ENCODE measurements around the gene HP.

HP gene

DNA sequence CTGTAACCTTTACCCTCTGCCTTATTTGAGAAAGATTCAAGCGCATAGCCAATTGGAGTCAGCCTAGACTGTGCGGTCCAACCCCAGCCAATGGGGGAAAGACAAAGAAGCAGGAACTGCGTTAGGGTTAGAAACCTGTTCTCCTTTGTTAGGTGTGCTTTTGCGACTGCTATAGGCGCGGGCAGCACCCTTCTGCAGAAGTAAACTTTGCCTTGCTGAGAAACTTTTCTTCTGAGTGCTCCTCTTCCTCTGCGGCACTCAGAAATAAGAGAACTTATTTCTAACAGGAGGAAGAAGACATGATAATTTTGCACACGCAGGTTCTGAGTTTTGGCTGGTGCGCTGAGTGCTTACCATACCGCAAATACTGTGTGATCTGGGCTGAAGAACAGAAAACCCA is 30.1 kb downstream of the HP start:
- in situ Hi-C loops (cut with MboI; ENCODE audit: low sequenced_read_pairs), result no loop called here

DNA sequence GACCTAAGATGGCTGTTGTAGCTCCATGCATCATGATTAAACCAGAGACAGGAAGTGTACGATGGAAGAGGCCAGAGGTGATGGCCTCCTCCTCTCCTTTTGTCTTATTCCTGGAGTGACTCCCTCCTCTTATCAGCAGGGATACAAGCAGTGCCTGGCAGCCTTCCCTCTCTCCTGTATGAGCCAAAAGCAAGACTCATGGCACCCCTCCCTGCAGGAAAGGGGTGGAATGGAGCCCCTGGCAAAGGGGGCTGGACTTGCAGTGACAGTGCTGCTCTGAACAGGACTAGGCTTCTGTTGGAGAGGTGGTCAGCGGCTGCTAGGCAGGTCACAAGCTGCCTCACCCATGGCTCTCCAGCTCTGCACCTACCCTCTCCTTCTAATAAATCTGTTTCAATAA is 30.7 kb downstream of the HP start:
- in situ Hi-C loops (cut with MboI; ENCODE audit: low sequenced_read_pairs), result no loop called here

DNA sequence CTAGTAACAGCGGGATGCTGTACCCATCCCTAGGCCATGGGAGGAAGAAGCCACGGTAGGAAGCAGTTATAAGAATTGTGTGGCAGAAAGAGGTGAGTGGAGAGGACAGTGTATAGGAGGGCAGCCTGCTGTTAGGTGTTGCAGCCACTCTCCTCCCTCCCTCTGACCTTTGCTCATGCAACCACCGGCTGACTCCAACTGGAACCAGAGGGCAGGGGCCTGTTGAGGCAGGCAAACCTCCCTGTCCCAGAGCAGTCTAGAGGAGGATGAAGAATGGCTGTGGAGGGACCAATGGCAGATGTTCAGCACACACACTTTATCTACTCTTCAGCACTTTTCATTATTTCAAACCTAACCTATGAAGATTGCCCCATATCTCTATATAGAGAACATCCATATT is 36.9 kb downstream of the HP start:
- in situ Hi-C loops (cut with MboI; ENCODE audit: low sequenced_read_pairs), result no loop called here

DNA sequence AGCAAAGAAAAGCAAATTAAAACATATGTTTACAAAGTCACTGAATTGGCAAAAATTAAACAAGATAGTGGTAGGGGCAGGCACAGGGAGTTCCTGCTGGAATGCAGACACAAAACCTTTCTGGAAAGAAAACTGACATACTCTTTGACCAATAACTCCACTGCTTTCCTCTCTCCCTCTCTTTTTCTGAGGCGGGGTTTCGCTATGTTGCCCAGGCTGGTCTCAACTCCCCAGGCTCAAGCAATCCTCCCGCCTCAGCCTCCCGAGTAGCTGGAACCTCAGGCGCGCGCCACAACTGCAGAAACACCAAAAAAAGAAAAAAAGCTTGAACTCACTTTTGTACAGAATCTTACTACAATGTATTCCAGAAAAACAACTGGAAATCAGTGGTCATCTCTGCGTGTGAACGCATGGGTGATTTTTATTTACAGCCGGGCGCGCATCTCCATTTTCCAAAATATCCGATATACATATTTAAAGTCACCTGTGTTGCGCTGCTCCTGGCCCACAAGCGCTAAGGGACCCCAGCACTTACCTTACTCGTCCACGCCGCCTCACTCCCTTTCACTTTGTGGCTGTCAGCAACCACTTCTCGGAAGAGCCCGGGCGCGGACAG is 38.6 kb downstream of the HP start:
- in situ Hi-C loops (cut with MboI; ENCODE audit: low sequenced_read_pairs), result no loop called here

DNA sequence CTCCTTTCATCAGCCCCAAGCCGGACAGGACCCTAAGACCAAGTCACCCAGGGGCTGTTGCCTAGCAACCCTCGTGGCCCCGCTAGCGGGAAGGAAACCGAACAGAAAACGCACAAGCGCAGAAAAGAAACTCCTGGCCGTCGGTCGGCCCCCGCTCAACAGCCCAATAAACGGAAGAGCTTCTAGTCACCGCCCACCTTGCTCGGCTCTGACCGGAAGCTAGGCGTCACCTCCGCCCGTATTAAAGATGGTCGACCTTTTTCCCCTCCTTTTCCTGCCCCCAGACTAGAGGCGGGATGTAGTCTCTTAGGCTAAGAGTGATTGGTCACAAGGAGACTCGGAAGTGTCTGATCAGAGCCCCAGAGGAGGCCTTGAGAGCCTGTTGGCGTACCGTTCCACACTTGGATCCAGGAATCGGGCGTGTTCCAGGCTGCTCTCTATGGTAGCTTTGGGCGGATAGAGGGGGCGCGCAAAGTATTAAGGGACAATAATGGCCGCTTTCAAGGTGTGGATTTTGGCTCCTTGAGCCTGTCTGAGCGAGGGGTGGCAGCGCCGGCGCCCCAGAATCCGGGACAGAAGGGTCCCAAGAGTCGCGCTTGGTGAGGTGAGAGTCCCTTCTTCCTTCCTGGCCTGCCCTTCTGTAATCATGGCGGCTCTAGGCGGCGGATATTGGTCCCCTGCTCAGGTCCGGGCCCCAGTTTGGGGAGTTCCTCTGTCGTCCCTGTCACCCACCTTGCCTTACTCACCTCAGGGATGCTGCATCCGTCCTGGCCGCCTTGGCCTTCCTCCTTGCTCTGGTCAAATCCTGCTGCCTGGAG is 39.4 kb downstream of the HP start, which contains the start of the genes DHX38 and TXNL4B:
DHX38 (plus strand) TSS at position 400 of the 818 bp plus-strand sequence. CDS start 2,311 bp downstream, outside the sequence.
TXNL4B (minus strand) TSS at position 173 of the 818 bp plus-strand sequence. CDS start 2,871 bp downstream, outside the sequence.
- in situ Hi-C loops (cut with MboI; ENCODE audit: low sequenced_read_pairs), result no loop called here

DNA sequence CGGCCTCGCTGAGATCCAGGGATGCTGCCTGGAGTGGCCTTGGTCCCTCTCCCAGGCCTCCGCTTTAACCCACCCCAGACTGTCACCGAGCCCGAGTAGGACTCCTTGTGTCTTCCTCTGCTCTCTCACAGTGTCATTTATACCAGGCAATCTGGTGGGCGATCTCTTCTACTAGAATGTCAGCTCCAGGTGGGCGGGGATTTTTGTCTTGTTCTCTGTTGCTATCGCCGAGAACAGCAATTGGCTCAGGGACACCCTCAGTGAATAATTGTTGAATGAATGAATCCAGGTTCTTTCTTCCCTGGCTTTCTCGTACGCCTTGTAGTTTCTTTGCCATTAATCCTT is 39.9 kb downstream of the HP start:
- in situ Hi-C loops (cut with MboI; ENCODE audit: low sequenced_read_pairs), result no loop called here

DNA sequence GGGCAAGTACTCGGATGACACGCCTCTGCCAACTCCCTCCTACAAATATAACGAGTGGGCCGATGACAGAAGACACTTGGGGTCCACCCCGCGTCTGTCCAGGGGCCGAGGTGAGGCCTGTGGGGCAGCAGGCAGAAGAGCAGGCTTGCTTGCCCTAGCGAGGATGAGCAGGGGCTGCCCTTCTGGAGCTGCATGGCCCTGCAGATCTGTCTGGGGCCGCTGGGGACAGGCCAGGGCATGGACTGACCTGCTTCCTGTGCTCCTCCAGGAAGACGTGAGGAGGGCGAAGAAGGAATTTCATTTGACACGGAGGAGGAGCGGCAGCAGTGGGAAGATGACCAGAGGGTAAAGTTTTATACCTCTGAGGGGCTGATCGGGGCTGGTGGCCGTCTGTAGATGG is 44.6 kb downstream of the HP start:
- in situ Hi-C loops (cut with MboI; ENCODE audit: low sequenced_read_pairs), result no loop called here

DNA sequence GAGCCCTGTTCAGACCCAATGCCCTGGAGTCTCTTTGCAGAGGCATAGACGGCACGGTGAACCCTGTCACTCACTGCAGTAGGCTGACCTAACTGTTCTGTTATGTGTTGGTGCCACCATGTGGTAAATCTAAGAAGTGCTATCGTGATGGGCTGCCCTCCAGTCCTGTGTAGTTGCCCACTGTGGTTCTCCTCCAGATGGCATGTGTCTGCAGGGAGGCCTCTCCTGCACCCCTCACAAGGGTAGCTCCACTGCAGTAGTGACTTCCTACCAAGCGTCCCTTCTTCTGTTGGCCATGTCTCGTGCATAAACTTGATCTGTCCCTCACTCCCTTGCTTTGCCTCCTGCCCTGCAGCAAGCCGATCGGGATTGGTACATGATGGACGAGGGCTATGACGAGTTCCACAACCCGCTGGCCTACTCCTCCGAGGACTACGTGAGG is 45.1 kb downstream of the HP start:
- in situ Hi-C loops (cut with MboI; ENCODE audit: low sequenced_read_pairs), result no loop called here

DNA sequence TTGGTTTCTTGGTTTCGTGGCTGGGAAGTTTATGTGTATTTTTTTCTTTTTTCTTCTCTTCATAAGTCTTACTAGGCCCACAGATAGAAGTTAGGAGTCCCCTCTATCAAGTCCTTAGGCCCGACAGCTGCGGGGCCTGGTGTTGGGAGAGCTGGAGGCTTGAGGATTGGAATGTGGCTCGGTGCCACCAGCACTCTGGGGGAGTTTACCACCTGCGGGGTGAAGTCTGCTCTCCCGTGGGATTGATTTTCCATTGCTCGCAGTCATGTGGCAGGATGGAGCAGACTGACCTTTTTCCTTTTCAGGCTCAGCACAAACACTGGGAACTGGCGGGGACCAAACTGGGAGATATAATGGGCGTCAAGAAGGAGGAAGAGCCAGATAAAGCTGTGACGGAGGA is 46.9 kb downstream of the HP start:
- in situ Hi-C loops (cut with MboI; ENCODE audit: low sequenced_read_pairs), result no loop called here

DNA sequence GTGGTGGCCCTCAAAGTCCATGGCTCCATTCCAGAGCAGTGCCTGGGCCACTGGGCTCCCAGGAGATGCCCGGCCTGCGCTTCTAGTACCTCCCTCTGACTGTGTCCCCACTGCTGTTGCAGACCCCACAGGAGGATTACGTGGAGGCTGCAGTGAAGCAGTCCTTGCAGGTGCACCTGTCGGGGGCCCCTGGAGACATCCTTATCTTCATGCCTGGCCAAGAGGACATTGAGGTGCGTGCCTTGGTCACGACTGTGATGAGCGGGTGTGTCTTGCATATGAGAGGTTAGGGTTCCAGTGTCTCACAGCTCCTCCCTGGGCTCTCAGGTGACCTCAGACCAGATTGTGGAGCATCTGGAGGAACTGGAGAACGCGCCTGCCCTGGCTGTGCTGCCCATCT is 50.6 kb downstream of the HP start:
- in situ Hi-C loops (cut with MboI; ENCODE audit: low sequenced_read_pairs), result no loop called here

DNA sequence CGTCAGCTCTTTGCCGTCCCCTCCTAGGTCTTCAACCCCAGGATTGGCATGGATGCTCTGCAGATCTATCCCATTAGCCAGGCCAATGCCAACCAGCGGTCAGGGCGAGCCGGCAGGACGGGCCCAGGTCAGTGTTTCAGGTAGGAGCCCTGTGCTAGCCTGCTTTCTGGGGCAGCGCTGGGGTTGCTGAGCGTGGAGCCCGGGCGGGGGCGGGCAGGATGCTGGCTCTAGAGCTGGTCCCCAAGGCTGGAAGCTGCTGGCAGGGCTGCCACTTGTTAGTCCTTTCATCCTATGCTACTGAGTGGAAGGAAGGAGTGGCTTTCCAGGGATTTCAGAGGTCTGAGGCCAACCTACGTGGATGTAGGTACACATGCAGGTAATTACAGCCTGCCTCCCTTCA is 51.7 kb downstream of the HP start:
- in situ Hi-C loops (cut with MboI; ENCODE audit: low sequenced_read_pairs), result no loop called here

DNA sequence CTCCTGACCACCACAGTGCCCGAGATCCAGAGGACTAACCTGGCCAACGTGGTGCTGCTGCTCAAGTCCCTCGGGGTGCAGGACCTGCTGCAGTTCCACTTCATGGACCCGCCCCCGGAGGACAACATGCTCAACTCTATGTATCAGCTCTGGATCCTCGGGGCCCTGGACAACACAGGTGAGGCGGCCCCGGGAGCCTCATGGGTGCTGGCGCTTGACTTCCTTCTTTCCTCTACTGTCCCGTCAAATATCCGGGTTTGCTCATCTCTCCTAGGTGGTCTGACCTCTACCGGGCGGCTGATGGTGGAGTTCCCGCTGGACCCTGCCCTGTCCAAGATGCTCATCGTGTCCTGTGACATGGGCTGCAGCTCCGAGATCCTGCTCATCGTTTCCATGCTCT is 53.1 kb downstream of the HP start:
- in situ Hi-C loops (cut with MboI; ENCODE audit: low sequenced_read_pairs), result no loop called here

DNA sequence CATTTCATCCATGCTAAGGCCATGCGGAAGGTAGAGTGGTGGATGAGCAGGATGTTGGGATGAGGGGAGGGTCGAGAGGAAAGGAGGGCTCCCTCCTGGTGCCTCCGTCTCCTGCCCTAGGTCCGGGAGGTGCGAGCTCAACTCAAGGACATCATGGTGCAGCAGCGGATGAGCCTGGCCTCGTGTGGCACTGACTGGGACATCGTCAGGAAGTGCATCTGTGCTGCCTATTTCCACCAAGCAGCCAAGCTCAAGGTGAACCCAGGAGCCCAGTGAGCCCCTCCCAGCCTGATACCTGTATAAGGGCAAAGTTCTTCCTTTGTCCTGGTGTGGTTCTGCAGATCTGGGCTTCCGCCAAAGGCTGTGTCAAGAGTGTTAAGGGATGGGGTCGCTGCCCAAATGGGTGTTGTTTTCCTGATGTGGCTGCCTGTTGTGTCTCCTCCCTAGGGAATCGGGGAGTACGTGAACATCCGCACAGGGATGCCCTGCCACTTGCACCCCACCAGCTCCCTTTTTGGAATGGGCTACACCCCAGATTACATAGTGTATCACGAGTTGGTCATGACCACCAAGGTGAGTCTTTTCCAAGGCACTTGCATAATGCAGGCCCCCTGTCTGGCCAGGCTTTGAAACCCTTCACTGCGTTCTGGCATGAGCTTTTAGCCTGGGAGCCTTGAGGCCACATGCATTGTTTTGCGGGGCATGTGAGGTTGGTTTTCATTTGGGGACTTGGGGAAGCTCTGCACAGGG is 54.2 kb downstream of the HP start:
- in situ Hi-C loops (cut with MboI; ENCODE audit: low sequenced_read_pairs), result no loop called here

DNA sequence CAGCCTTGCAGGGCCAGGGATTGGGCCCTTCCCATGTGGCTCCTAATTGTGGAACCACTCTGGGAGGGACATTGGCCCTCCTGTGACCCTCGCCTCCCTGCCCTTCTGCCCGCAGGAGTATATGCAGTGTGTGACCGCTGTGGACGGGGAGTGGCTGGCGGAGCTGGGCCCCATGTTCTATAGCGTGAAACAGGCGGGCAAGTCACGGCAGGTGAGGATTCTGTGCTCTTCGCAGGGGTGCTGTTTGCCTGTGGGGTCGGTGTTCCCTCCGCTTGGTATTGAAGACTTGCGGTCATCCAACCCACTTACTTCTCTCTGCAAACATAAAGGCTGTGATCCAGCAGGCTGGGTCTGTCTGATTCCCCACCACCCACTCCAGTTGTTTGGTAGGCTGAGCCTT is 55.0 kb downstream of the HP start:
- in situ Hi-C loops (cut with MboI; ENCODE audit: low sequenced_read_pairs), result no loop called here

DNA sequence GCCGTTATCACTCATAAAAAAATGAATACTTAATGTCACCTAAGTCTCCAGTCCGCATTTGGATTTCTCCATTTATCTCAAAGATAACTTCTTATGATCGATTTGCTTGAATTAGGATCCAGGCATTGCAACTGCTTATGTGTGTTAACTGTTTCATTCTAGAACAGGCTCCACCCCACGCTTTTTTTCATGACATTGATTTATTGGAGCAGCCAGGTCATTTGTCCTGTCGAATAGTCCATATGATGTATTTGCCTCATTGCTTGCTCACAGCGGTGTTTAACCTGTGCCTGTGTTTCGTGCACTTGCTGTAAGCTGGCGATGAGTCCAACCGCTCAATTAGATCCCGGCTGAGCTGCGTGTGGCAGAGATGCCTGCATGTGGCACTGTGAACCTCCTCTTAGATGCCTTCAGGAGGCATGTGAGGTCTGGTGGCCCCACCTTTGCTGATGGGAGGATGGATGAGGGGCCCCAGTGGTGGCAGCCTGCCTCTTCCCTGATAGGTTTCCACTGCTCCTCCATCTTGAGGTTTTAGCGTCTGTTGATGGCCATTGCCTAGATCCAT is 55.7 kb downstream of the HP start:
- in situ Hi-C loops (cut with MboI; ENCODE audit: low sequenced_read_pairs), result no loop called here

Data from HL-60/S4 treated with phorbol 12-myristate 13-acetate at 8.2 ng/mL for 4 days and 3 days (cell line).